GM19468 (cell line): ENCODE results near the gene ZNF506.
"Not testable (repeated sequence)": the region's sequence is repeated elsewhere in the genome, so short reads cannot be mapped to it uniquely, and the experiment has no call there.

Source experiments
- ATAC-seq: cut with Tn5 transposase; IDR thresholded peaks from one replicate; pipeline ENCODE4 v1.9.1; 2021; ENCODE audit warnings: mild to moderate bottlenecking, moderate library complexity, moderate number of reproducible peaks; ENCODE audit not compliant: unreplicated experiment; ENCODE audit errors: extremely low read depth

The ZNF506 gene

GRCh38 chr19:19821366-19821951 is at the start of gene ZNF506:
Gene ZNF506, minus strand, starts transcription at chr19:19821750. Its CDS starts 147 bp downstream, at chr19:19821603.
- peak; percentile 65 for ATAC-seq

GRCh38 chr19:19870086-19870485 is 48.5 kb upstream of the ZNF506 start:
- ATAC-seq, result not testable (repeated sequence)

- no peak for ATAC-seq
Measured at GRCh38 chr19:19866611-19867248, 45.2 kb upstream of the ZNF506 start.

- peak; percentile 85 for ATAC-seq
Measured at GRCh38 chr19:19865750-19866610, 44.4 kb upstream of the ZNF506 start, which contains the start of gene ZNF253. Gene ZNF253, plus strand, starts transcription at chr19:19865882. Its CDS starts 115 bp downstream, at chr19:19865997.

GRCh38 chr19:19860756-19861390 is 39.3 kb upstream of the ZNF506 start:
- no peak for ATAC-seq

- no peak for ATAC-seq
Measured at GRCh38 chr19:19858751-19859150, 37.2 kb upstream of the ZNF506 start.

GRCh38 chr19:19851740-19852139 is 30.2 kb upstream of the ZNF506 start:
- ATAC-seq, result not testable (repeated sequence)

GRCh38 chr19:19849056-19849455 is 27.5 kb upstream of the ZNF506 start:
- ATAC-seq, result no peak

- no peak for ATAC-seq
Measured at GRCh38 chr19:19847781-19848180, 26.2 kb upstream of the ZNF506 start.

GRCh38 chr19:19835560-19836038 is 14.0 kb upstream of the ZNF506 start:
- no peak for ATAC-seq

- ATAC-seq, result no peak
Measured at GRCh38 chr19:19826875-19827274, 5.3 kb upstream of the ZNF506 start.

- no peak for ATAC-seq
Measured at GRCh38 chr19:19823916-19824315, 2.4 kb upstream of the ZNF506 start.

- ATAC-seq, result not testable (repeated sequence)
Measured at GRCh38 chr19:19821976-19822375, 426 bp upstream of the ZNF506 start.

- ATAC-seq, result no peak
Measured at GRCh38 chr19:19820774-19821320, 703 bp downstream of the ZNF506 start.

- no peak for ATAC-seq
Measured at GRCh38 chr19:19817357-19817756, 4.2 kb downstream of the ZNF506 start.

GRCh38 chr19:19816679-19817078 is 4.9 kb downstream of the ZNF506 start:
- ATAC-seq, result no peak

- not testable (repeated sequence) for ATAC-seq
Measured at GRCh38 chr19:19811999-19812398, 9.6 kb downstream of the ZNF506 start.

- ATAC-seq, result no peak
Measured at GRCh38 chr19:19805480-19805879, 16.1 kb downstream of the ZNF506 start.

GRCh38 chr19:19788015-19788414 is 33.5 kb downstream of the ZNF506 start:
- no peak for ATAC-seq

GRCh38 chr19:19785476-19785875 is 36.1 kb downstream of the ZNF506 start:
- ATAC-seq, result not testable (repeated sequence)
